Endothelial cell (in vitro differentiated cells): ENCODE results near the gene OR8G1. TPM values are rescaled to one million over a fixed set of nuclear protein-coding genes. Genes with fewer than 3 reads are reported as not detected.

Experiments
- DNase-seq: peaks from one replicate; pipeline ENCODE4 v3.0.0; 2021; ENCODE audit warnings: low spot score
- H3K27ac Mint-ChIP-seq: one replicate; pipeline ENCODE4 v1.8.0; 2021; ENCODE audit warnings: mixed read lengths, inconsistent platforms; ENCODE audit not compliant: unreplicated experiment
- H3K27me3 Mint-ChIP-seq: one replicate; pipeline ENCODE4 v1.8.0; 2021; ENCODE audit warnings: mild to moderate bottlenecking, moderate library complexity, mixed read lengths, inconsistent platforms; ENCODE audit not compliant: unreplicated experiment
- H3K36me3 Mint-ChIP-seq: one replicate; pipeline ENCODE4 v1.8.0; 2021; ENCODE audit warnings: mild to moderate bottlenecking, low read depth, mixed read lengths, inconsistent platforms; ENCODE audit not compliant: unreplicated experiment
- H3K4me1 Mint-ChIP-seq: one replicate; pipeline ENCODE4 v1.8.0; 2021; ENCODE audit warnings: mild to moderate bottlenecking, mixed read lengths, inconsistent platforms; ENCODE audit not compliant: unreplicated experiment
- H3K4me3 Mint-ChIP-seq: one replicate; pipeline ENCODE4 v1.8.0; 2021; ENCODE audit warnings: mild to moderate bottlenecking, mixed read lengths, inconsistent platforms; ENCODE audit not compliant: unreplicated experiment
- H3K9me3 Mint-ChIP-seq: one replicate; pipeline ENCODE4 v1.8.0; 2021; ENCODE audit warnings: mixed read lengths, inconsistent platforms; ENCODE audit not compliant: unreplicated experiment
- CTCF ChIP-seq: fragments of 200-600 bp; sonication (generic); IDR thresholded peaks from one replicate; pipeline ENCODE4 v1.5.0; 2021; ENCODE audit warnings: antibody characterized with exemption; ENCODE audit not compliant: unreplicated experiment
- total RNA-seq: library from RNA; stranded (reverse); fragmentation: NEBNext Ultra II Directional; extraction: Animal tissue kit (Norgen Biotek cat#: 25700); gene quantifications from one replicate; pipeline ENCODE4 v1.2.1, GENCODE V29; 2021; ENCODE audit not compliant: unreplicated experiment

OR8G1 gene
- total RNA-seq, 1 donor from 2014 or later: 0.13 TPM

GRCh38 chr11:124197999-124198398, 42.9 kb upstream of the OR8G1 start:
- H3K27me3 Mint-ChIP-seq: no peaks in the 10 kb centered on the region
- TF ChIP-seq CTCF: no peak
- no peaks in the 10 kb centered on the region for H3K36me3 Mint-ChIP-seq
- no peak overlapping the region for H3K4me3 Mint-ChIP-seq
- no peak overlapping the region for H3K27ac Mint-ChIP-seq
- H3K9me3 Mint-ChIP-seq: no peaks in the 10 kb centered on the region
- DNase-seq: no peak
- peaks cover 5% of the 10 kb centered on the region for H3K4me1 Mint-ChIP-seq

GRCh38 chr11:124198897-124199296, 42.0 kb upstream of the OR8G1 start:
- no peak overlapping the region for H3K4me3 Mint-ChIP-seq
- no peak overlapping the region for H3K27ac Mint-ChIP-seq
- peaks cover 2% of the 10 kb centered on the region for H3K4me1 Mint-ChIP-seq
- no peak for TF ChIP-seq CTCF
- no peaks in the 10 kb centered on the region for H3K27me3 Mint-ChIP-seq
- H3K9me3 Mint-ChIP-seq: no peaks in the 10 kb centered on the region
- no peak for DNase-seq
- no peaks in the 10 kb centered on the region for H3K36me3 Mint-ChIP-seq

GRCh38 chr11:124199702-124200101, 41.2 kb upstream of the OR8G1 start:
- TF ChIP-seq CTCF: no peak
- no peak for DNase-seq
- Mint-ChIP-seq H3K9me3 (no peaks in the 10 kb centered on the region), H3K27me3 (no peaks in the 10 kb centered on the region), H3K4me3 (no peak overlapping the region), H3K36me3 (no peaks in the 10 kb centered on the region), H3K4me1 (peaks cover 2% of the 10 kb centered on the region), H3K27ac (no peak overlapping the region)

GRCh38 chr11:124200671-124201070, 40.2 kb upstream of the OR8G1 start:
- Mint-ChIP-seq H3K4me3 (no peak overlapping the region), H3K9me3 (no peaks in the 10 kb centered on the region), H3K27me3 (no peaks in the 10 kb centered on the region), H3K27ac (no peak overlapping the region), H3K36me3 (no peaks in the 10 kb centered on the region), H3K4me1 (no peaks in the 10 kb centered on the region)
- TF ChIP-seq CTCF: no peak
- DNase-seq: no peak

GRCh38 chr11:124202951-124203350, 37.9 kb upstream of the OR8G1 start:
- H3K27ac Mint-ChIP-seq: no peak overlapping the region
- no peaks in the 10 kb centered on the region for H3K27me3 Mint-ChIP-seq

More at GRCh38 chr11:124202951-124203350, 37.9 kb upstream of the OR8G1 start:
- Mint-ChIP-seq H3K36me3 (no peaks in the 10 kb centered on the region), H3K4me3 (no peak overlapping the region), H3K9me3 (no peaks in the 10 kb centered on the region), H3K4me1 (no peaks in the 10 kb centered on the region)
- TF ChIP-seq CTCF: no peak
- no peak for DNase-seq
